HL-60/S4 treated with retinoic acid at 250 ng/mL for 4 days and 3 days (cell line): Measurements from ENCODE around the gene PACRG.

ENCODE experiments used
- in situ Hi-C: fragments of 300-500 bp; cut with MboI; formaldehyde crosslinking; loops from 2 replicates; pipeline ENCODE4 v1.7.0; 2022; ENCODE audit warnings: low sequenced_read_pairs

The PACRG gene

DNA sequence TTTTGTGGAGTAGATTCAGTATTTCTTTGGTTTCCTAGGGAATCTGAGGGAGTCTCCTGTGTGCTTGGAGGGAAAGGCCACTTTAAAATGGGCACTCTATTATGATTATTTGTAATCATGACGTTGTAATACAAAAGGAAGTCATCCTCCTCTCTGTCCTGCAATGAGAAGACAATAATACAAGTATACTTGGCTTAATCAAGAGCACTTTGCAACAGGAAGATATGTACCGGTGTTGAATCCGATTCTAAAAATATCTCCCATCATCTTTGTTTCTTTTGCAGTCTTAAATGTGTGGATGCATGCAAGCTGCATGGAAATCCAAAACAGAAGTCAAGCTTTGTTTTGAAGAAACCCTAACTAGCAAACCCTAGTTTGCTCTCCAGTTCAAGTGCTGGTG, 592.6 kb downstream of the PACRG start:
- in situ Hi-C loops: no loop called here

DNA sequence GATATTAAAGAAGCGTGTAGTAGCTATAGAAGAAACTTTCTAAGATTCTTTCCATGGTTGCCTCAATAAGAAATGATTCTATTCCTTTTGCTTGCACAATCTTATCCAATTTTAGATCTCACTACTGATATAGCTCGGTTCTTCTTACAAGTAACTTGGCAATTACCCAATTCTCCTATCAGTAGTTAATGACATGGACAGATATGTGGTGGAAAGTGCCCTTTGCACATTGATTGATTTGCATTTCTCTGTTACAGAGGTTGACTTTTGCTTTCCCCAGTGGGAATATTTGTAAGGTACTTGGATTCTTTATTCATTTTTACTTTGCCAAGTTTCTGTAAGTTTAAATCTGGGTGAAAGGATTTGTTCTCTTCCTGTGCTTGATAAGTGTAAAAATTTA, 593.0 kb downstream of the PACRG start:
- in situ Hi-C loops: no loop called here

DNA sequence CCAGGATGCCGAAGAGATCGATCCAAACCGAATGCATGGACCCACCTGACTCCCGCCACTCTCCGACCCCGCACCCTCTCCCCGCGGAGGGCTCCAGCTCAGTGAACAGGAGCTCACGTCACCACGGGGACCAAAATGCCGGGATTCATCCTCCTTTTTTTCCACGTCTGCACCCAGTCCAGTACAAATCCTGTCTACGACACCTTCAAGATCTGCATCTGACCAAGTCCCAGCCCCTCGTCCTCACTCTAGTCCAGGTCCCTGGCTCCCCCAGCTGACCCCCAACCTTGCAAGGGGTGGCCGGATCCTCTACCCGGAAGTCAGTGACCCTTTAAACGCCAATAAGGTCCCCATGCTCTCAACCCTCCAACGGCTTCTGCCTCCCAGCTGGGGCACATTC, 593.9 kb downstream of the PACRG start:
- in situ Hi-C loops: no loop called here

DNA sequence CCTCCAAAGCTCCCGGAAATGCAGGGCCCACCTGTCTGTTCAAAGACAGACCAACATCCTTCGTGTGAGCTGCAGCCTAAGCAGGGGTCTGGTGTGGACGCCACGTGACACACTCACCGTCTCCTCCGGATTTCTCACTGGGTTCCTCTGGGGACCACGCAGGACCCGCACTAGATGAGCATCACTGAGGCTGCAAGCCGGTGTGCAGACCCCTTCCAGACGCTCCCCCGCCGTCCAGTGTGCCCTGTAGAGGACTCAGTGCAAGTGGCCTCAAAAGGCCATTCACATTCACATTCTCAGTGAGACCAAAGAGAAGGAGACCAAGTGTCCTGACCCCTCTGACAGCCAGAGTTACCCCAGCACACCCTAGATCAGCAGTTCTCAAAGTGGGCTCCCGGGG, 595.5 kb downstream of the PACRG start:
- in situ Hi-C loops: no loop called here

DNA sequence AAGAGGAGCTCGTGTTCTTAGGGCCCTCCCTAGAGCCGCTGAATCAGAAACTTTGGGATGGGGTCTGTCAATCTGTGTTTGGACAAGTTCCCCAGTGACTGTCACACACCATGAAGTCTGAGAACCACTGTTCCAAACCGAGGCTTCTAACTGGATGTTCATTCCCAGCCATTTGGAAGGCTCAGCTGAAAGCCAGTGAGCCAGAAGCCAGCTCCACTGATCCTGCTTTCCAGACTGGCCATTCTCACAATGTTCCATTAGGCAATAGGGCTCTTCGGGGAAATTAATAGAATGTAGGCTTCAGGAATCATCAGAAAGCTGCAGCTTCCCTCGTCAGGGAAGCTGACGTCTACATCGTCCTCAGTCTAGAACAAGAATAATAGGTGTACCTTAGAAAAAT, 595.9 kb downstream of the PACRG start:
- in situ Hi-C loops: no loop called here

DNA sequence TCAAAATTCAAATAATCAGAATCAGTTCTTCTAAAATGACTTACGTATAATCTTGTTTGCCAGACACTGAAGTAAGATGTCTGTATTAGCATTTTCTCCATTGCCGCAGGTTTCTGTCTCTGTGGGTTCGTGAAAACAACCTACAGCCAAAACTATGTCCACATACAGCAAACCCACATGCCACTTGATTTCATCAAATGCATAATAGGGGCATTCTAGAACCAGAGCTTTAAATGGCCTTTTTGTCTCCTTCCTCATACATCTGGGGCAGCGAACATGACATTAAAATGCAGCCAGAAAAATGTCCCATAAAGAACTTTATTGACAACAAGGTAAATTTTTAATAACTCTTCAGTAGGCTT, 596.5 kb downstream of the PACRG start:
- in situ Hi-C loops: no loop called here

DNA sequence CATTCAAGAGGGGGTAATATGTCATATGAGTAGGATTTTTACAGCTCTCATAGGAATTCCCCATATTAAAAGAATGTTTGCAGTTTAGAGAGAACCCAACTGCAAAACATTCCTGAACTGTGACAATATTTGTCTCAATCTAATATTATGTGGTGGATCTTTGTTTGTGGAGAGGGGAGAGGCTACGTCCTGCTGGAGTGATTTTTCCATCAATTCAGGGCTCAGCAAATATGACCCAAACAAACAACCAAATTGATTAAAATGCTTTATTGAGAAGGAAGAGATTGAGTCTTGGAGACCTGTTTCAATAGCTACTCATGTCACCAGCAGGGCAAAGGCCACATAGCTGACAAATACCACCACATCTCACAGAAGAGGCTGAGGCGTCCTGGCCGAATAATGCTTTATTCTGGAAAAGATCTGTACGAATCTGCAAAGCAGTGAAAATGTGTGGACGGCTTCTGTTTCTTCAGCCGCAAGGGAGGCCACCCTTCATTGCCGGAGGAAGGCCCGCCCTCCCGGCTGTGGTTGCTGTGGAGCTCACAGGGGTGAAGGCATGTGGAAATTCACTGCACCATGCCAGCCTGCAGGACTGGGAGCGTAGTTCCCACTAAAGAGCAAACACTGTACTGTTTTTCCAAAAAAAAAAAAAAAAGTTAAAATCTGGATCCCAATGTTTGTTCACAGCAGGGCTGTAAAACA, 597.1 kb downstream of the PACRG start:
- in situ Hi-C loops: no loop called here

DNA sequence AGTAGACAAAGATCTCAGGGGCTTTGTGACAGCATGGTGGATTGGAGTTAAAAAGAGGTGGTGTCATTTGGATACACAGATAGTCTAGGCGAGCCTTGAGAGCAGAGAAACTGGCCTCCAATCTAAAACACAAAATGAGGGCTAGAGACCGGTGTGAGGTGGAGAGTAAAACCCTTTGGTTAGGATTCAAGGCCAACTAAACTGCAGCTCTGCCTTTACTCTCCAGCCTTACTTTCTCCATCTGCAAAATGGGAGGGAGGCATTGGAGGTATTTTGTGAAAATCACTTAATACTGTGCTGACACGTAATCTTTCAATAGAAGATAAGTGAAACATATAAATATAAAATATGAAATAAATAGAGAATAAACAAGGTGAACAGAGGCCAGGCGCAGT, 597.6 kb downstream of the PACRG start:
- in situ Hi-C loops: no loop called here

DNA sequence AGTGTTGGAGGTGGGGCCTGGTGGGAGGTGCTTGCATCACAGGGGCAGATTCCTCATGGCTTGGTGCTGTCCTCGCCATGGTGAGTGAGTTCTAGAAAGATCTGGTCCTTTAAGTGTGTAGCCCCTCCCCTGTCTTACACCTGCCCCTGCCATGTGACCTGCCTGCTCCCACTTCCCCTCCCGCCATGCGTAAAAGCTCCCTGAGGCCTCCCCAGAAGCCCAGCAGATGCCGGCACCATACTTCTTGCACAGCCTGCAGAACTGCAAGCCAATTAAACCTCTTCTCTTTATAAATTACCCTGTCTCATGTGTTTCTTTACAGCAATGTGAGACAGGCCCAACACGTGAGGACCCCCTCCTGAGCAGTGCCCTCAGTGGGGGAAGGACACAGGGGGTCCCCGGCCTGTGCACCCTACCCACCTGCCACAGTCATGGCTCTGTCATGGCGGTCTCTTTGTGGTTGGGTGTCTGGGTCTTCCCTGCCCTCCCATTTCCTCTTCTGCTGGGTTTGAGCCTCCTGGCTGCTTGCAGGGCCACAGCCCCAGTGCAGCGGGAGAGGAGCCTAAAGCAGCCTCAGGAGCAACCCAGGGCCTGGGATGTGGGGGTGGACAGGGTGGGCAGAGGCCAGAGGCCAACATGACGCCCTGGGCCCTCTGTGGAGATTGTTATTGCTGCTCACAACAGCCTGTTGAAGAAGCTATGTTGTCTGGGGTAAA, 599.5 kb downstream of the PACRG start:
- in situ Hi-C loops: no loop called here

DNA sequence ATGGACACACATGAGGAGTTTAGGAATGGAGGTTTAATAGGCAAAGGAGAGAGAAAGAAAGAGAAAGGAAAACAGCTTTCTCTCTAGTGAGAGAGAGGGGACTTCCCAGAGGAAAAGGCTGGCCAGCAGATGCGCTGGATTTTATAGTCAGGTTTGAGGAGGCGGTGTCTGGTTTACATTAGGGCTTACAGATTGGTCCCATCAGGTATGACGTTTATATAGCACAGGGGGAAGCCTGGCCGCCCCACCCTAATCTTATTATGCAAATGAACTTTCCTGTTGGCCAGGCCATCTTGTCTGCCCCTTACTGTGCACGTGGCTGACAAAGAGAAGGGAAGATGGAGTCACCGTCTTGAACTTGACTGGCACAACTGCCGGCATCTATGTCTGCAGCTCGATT, 600.1 kb downstream of the PACRG start:
- in situ Hi-C loops: no loop called here

DNA sequence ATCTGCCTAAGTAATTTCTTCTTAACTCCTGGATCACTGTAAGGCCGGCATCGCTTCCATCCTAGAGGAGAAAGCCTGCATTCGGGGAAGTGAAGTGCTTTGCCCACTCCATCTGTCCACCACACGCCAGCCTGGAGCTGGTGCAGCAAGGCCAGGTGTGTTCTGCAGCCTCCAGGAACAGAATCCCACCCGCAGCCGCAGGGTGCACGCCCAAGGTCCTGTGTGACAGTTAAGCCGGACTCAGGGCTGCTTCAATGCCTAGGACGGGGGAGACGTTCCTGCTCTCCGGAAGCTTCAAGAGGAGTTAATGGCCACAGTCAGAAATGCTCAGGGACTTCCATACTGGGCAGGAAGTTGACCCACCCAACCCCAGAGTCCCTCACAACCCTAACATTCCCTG, 600.6 kb downstream of the PACRG start:
- in situ Hi-C loops: no loop called here

DNA sequence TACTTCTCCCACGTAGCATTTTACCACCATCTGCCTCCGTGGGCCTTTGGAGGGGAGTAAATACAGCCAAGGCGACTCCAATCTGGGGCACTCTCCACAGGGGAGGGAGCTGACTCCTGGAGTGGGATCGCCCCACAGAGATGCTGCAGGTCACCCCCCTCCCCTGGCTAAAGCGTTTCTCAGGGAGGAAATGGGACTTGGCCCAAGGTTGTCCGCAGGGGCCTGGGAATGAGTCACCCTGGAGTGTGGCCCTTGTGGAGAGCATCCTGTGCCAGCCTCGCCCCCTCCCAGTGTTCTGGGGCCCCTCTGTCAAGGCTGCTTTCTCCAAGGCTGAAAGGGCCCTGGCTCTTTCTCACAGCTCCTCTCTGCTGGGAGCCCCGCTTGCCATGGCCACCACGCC, 602.2 kb downstream of the PACRG start:
- in situ Hi-C loops: no loop called here

DNA sequence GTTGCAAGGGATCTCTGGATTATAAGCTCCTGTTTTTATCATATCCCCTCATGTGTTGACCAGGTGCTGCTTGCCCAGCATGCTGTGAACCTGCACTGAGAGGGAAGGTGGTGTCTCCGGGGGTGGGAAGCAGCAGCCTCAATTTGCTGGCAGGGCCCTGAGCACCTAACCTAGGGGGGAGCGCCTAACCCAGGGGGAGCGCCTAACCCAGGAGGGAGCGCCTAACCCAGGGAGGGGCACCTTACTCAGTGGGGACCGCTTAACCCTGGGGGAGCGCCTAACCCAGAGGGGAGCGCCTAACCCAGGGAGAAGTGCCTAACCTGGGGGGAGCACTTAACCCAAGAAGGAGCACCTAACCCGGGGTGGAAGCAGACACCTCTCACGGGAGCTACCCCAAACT, 603.5 kb downstream of the PACRG start:
- in situ Hi-C loops: no loop called here

DNA sequence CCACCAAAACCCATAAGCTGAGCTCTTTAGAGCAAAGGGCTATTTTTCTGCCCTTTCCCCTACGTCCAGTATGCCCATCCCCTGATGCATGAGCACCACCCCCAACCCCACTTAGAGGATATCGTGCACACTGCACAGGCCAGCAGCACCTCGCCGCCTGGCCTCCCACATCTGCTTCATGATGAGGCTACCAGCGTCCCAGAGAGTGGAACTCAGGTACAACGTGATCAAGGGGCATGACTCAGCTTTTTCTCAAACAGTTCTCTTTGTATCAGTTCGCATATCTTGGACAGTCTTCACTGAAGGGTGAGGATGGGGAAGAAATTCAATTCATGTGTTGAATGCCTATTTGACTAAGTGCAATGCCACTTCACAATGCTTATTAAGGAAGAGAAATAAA, 604.8 kb downstream of the PACRG start:
- in situ Hi-C loops: no loop called here

DNA sequence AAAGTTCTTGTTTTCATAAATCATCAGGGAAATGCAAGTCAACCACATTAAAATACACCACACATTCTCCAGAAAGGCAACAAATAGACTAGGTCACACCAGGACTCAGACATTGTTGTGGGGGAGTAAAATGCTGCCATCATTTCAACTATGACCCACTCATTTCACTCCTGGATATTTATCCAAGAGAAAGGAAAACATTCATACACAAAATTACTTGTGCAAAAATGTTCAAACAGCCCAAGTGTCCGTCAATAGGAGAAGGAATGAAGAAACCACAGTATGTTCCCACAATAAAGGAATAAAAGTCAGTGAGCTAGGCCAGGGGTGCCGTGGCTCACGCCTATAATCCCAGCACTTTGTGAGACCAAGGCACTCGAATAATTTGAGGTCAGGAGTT, 605.3 kb downstream of the PACRG start:
- in situ Hi-C loops: no loop called here

DNA sequence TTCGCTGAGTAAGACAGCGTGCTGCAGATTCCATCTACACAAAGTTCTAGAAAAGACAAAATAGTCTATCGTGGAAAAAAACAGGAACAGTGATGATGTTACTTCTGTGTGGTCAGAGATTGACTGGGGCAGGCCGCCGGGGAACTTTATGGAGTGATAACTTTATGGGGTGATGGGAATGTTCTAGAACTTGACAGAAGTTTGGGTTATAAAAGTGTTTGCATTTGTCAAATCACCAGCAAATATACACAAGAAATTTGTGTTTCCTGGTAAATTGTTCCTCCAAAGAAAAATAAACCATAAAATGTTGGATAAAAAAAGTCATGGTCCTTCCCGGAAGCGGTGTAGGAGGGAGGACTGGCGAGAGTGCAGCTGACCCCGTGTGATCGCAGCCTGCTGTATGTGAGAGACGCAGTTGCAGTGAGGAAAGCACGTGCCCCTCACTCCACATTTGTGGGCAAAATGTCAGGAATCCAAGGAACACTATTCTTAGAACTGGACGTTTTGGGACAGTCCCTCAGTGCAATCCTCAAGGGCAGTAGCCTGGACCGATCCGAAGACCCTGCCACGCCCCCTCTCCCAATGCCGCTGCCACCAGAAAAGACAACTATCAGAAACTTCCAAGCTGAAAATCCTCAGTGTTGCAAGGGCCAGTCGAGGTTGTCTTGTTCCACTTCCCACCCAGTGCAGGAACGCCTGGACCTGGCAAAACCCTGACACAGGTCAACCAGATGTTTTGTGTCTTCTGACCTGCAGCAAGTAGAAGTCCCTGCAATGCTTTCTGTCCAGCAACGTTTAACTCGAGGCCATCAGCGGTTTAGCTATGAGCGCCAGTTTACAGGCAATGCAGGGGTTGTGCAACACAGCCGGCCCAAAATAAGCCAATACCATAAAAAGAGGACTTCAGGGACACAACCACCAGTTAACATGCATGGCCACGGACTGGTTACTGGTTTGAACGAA, 606.2 kb downstream of the PACRG start:
- in situ Hi-C loops: no loop called here

DNA sequence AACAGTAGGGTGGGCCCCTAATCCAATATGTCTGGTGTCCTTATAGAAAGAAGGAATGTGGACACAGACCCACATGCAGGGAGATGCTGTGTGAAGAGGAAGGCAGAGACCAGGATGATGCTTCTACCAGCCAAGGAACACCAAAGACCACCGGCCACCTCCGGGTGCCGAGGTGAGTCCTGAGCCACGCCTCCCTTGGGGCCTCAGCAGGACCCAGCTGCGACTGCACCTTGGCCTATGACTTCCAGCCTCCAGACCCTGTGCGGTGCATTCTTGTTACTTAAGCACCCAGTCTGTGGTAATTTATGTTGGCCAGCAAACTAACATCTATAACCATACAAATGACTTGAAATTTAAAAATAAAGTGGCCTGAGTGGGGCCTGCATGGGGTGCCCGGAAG, 607.3 kb downstream of the PACRG start:
- in situ Hi-C loops: no loop called here

DNA sequence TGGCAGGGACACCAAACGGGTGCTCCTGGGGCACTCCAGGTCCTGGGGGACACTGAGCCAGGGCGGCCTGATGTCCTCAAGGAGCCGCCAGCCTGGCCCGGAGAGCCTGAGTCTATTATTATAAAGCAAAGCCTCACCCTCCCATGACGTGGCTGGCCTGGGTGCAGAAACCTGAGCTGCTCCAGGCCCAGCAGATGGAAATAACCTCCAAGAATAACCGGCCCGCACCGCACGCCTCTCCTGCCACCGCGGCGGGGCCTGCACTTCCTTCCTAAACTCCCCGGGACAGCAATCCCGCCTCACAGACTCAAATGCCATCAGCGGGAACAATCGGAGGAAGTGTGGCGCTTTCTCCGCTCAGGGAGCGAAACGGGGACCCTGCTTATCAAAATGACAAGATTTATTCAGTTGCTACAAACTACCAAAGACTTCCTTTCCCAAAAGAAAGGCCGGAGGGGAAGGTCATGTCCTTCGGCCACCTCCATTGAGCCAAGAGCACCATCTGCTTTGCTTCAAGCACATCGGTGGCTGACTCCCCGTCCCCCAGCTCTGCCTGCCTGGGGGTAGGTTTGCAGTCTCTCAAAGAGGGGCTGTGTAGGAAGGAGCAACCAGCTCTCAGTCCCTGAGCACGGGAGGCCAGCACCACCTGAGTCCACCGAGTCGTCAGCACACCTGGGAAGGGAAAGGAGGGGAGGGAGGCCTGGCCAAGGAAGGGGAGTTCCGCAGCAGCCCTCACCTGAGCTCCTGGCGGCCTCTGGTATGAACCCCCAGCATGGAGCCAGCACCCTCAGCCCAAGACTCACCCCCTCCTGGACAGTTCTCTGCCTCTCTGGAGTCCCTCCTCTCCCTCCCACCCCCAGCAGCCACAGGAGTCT, 608.1 kb downstream of the PACRG start:
- in situ Hi-C loops: no loop called here

DNA sequence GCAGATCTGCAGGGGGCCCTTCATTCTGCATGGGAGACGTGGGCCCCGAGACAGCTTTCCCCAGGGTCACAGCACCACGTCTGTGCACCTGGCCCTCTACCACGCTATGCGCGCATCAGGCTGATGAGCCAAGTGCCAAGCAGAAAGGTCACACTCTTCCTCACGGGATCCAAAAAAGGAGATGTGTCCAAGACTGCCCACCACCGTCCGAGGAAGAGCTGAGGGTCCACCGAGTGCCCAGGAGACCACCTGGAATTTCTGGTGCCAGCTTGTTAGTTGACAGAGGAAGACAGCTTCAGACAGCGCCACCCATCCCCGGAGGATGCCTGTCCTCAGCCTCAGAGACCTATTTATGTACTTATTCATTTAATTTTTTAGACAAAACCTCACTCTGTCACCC, 609.2 kb downstream of the PACRG start:
- in situ Hi-C loops: no loop called here

DNA sequence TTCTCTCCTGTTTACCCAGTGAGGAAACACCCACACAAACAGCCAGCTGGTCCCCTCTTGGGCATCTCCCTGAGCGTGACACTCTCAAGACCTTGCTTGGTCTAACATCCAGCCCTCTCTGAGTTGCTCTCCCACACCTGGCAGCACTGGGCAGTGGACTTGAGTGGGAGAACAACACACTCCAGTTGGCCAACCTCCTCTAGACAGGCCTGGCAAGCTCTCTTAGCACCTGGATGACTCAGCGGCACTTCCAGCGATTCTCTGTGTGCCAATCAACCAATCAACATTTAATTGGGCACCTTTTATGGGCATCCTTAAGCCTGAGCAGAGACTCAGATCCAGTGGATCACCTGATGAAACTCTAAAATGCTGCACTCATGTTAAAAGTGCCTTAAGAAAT, 610.2 kb downstream of the PACRG start:
- in situ Hi-C loops: no loop called here
